PC-9 (cell line): ENCODE data around the gene UNC119B. TPM values are rescaled to one million over a fixed set of nuclear protein-coding genes. Genes with fewer than 3 reads are reported as not detected.

Experiments
- BruUV-seq: library from RNA; stranded (reverse); fragments of 400-500 nt; replicated peaks from 2 replicates; lab custom pipeline; 2021; lab: Mats Ljungman, UMichigan
- CTCF ChIA-PET: fragments of 300-600 bp; sonication (Branson Sonifier 250); formaldehyde crosslinking; loops from one replicate; lab custom pipeline; 2022; ENCODE audit warnings: antibody characterized with exemption; lab: Charles Lee
- POLR2A ChIA-PET: fragments of 300-600 bp; sonication (Branson Sonifier 250); formaldehyde crosslinking; loops from one replicate; lab custom pipeline; 2022; ENCODE audit warnings: antibody characterized with exemption; ENCODE audit not compliant: unreplicated experiment; lab: Charles Lee
- DNase-seq, 2 experiments: peaks; one replicate each; pipeline versions ENCODE4 v3.0.0 to v3.0.0-alpha.2; 2015 to 2022; ENCODE audit warnings: mixed read lengths in 1 of 2
- H2AFZ ChIP-seq: fragments of 200-600 bp; sonication (generic); 2 replicates; pipeline ENCODE4 v1.8.1; 2017; ENCODE audit warnings: antibody characterized with exemption
- H3F3A ChIP-seq: fragments of 200-600 bp; sonication (generic); 2 replicates; pipeline ENCODE4 v1.8.1; 2017; ENCODE audit warnings: antibody characterized with exemption, mild to moderate bottlenecking, low read depth; ENCODE audit not compliant: insufficient read depth
- H3K27ac ChIP-seq: fragments of 200-600 bp; sonication (generic); 2 replicates; pipeline ENCODE4 v1.6.1; 2016; ENCODE audit warnings: mixed run types
- H3K27me3 ChIP-seq: fragments of 200-600 bp; sonication (generic); 2 replicates; pipeline ENCODE4 v1.6.1; 2016; ENCODE audit warnings: low read depth, mixed run types; ENCODE audit not compliant: insufficient read depth
- H3K36me3 ChIP-seq: fragments of 200-600 bp; sonication (generic); 2 replicates; pipeline ENCODE4 v1.6.1; 2016; ENCODE audit warnings: low read depth, mixed run types
- H3K4me1 ChIP-seq: fragments of 200-600 bp; sonication (generic); replicated peaks from 2 replicates; pipeline ENCODE4 v1.6.1; 2016; ENCODE audit warnings: mixed run types; ENCODE audit not compliant: insufficient read depth
- H3K4me2 ChIP-seq: fragments of 200-600 bp; sonication (generic); 2 replicates; pipeline ENCODE4 v1.6.1; 2017; ENCODE audit warnings: mixed run types
- H3K4me3 ChIP-seq: fragments of 200-600 bp; sonication (generic); 2 replicates; pipeline ENCODE4 v1.6.1; 2016; ENCODE audit warnings: mixed run types
- H3K79me2 ChIP-seq: fragments of 200-600 bp; sonication (generic); 2 replicates; pipeline ENCODE4 v1.6.1; 2017; ENCODE audit warnings: low read depth, mixed run types
- H3K9me2 ChIP-seq: fragments of 200-600 bp; sonication (generic); 2 replicates; pipeline ENCODE4 v1.8.1; 2017; ENCODE audit warnings: mild to moderate bottlenecking; ENCODE audit not compliant: insufficient read depth
- H3K9me3 ChIP-seq: fragments of 200-600 bp; sonication (generic); 2 replicates; pipeline ENCODE4 v1.8.1; 2016; ENCODE audit warnings: low read depth; ENCODE audit not compliant: insufficient read depth
- H4K20me1 ChIP-seq: fragments of 200-600 bp; sonication (generic); 2 replicates; pipeline ENCODE4 v1.8.1; 2017; ENCODE audit not compliant: insufficient read depth
- CTCF ChIP-seq: fragments of 200-600 bp; sonication (generic); conservative IDR thresholded peaks from 2 replicates; pipeline ENCODE4 v1.6.1; 2017; ENCODE audit warnings: mixed run types, antibody characterized with exemption, mild to moderate bottlenecking, moderate library complexity
- EZH2 ChIP-seq: fragments of 200-600 bp; sonication (generic); IDR thresholded peaks from 2 replicates; pipeline ENCODE4 v1.8.0; 2017; ENCODE audit warnings: antibody characterized with exemption, low read depth
- intact Hi-C: fragments of 100-400 bp; cut with micrococcal nuclease; formaldehyde crosslinking; loops from one replicate; pipeline ENCODE4 v1.10.0; 2022; ENCODE audit not compliant: unreplicated experiment
- total RNA-seq: library from RNA; stranded (reverse); gene quantifications from 2 replicates; pipeline ENCODE4 v1.2.3, GENCODE V29; 2021

Gene UNC119B
- total RNA-seq, 1 experiment from 2014 or later: 25.9 TPM

GRCh38 chr12:120693848-120694247, 16.4 kb upstream of the UNC119B start:
- no peak for DNase-seq
- H4K20me1 ChIP-seq: peaks cover 31% of the 10 kb centered on the region
- H3K9me2 ChIP-seq: no peaks in the 10 kb centered on the region
- H3F3A ChIP-seq: no peaks in the 10 kb centered on the region
- ChIA-PET CTCF (interaction anchor here (0.5 kb wide), 1 partner anchor 45 kb away, joined by 21 read pairs; no protein-coding TSS in a partner anchor), POLR2A (no interaction called here)
- intact Hi-C loops: no loop called here
- no peak overlapping the region for H2AFZ ChIP-seq
- no peak for TF ChIP-seq CTCF
- TF ChIP-seq EZH2: no peak
- no peak overlapping the region for H3K4me3 ChIP-seq
- peaks cover 16% of the 10 kb centered on the region for H3K4me1 ChIP-seq
- H3K79me2 ChIP-seq: peaks cover 43% of the 10 kb centered on the region
- no peaks in the 10 kb centered on the region for H3K27me3 ChIP-seq
- H3K4me2 ChIP-seq: no peak overlapping the region
- no peaks in the 10 kb centered on the region for H3K9me3 ChIP-seq
- H3K36me3 ChIP-seq: peaks cover 7% of the 10 kb centered on the region; the same call in 1 of the 2 replicates
- no peak overlapping the region for H3K27ac ChIP-seq
- no TSS peak for BruUV-seq

GRCh38 chr12:120696626-120697025, 13.6 kb upstream of the UNC119B start:
- no TSS peak for BruUV-seq
- peaks cover 7% of the 10 kb centered on the region; the same call in 1 of the 2 replicates for H3K36me3 ChIP-seq
- no peak overlapping the region for H3K4me3 ChIP-seq
- DNase-seq: no peak
- intact Hi-C loops: no loop called here
- H3K27me3 ChIP-seq: no peaks in the 10 kb centered on the region
- TF ChIP-seq CTCF: no peak
- no peak for TF ChIP-seq EZH2
- H4K20me1 ChIP-seq: peaks cover 5% of the 10 kb centered on the region; the same call in 1 of the 2 replicates
- no peaks in the 10 kb centered on the region for H3K9me2 ChIP-seq
- H3K4me2 ChIP-seq: no peak overlapping the region
- H2AFZ ChIP-seq: no peak overlapping the region
- ChIA-PET POLR2A (no interaction called here), CTCF (no interaction called here)
- H3K9me3 ChIP-seq: no peaks in the 10 kb centered on the region
- H3F3A ChIP-seq: no peaks in the 10 kb centered on the region
- H3K27ac ChIP-seq: no peak overlapping the region
- peaks cover 16% of the 10 kb centered on the region for H3K79me2 ChIP-seq
- H3K4me1 ChIP-seq: no peaks in the 10 kb centered on the region

GRCh38 chr12:120697344-120697743, 12.9 kb upstream of the UNC119B start:
- ChIA-PET CTCF (no interaction called here), POLR2A (no interaction called here)
- no peak for DNase-seq
- Histone ChIP-seq H3K4me2 (no peak overlapping the region), H3K27me3 (no peaks in the 10 kb centered on the region), H3K9me3 (no peaks in the 10 kb centered on the region), H3K9me2 (no peaks in the 10 kb centered on the region), H3K4me3 (no peak overlapping the region), H3F3A (no peaks in the 10 kb centered on the region), H4K20me1 (peaks cover 5% of the 10 kb centered on the region; the same call in 1 of the 2 replicates), H3K79me2 (peaks cover 9% of the 10 kb centered on the region), H3K27ac (no peak overlapping the region), H2AFZ (no peak overlapping the region), H3K36me3 (peaks cover 7% of the 10 kb centered on the region; the same call in 1 of the 2 replicates), H3K4me1 (no peaks in the 10 kb centered on the region)
- TF ChIP-seq EZH2: no peak
- no peak for TF ChIP-seq CTCF
- intact Hi-C loops: no loop called here
- BruUV-seq: no TSS peak
